Hindlimb muscle (tissue), 1 donor: ENCODE data around the gene SPINT2. TPM values are rescaled to one million over a fixed set of nuclear protein-coding genes. Genes with fewer than 3 reads are reported as not detected.
A peak's percentile ranks its signal among the peaks of the same experiment; 100 is the strongest.
"Not testable (repeated sequence)": the region's sequence is repeated elsewhere in the genome, so short reads cannot be mapped to it uniquely, and the experiment has no call there.

ENCODE experiments used
- DNase-seq: peaks from one replicate; pipeline ENCODE4 v3.0.0-alpha.2; 2013
- polyA plus RNA-seq: library from polyadenylated mRNA; unstranded; fragments of 120-200 nt; gene quantifications from one replicate; pipeline ENCODE4 v1.2.1, GENCODE V29; 2013; ENCODE audit not compliant: insufficient read length

SPINT2 gene
- polyA plus RNA-seq, 1 donor, result 5.2 TPM

- DNase-seq, result no peak
Measured at GRCh38 chr19:38321646-38322196, 57.3 kb downstream of the SPINT2 start.

- DNase-seq, result no peak
Measured at GRCh38 chr19:38323291-38323690, 58.9 kb downstream of the SPINT2 start.

GRCh38 chr19:38324431-38324830 lies 60.1 kb downstream of the SPINT2 start:
- DNase-seq, result no peak

GRCh38 chr19:38326591-38326990 lies 62.2 kb downstream of the SPINT2 start:
- no peak for DNase-seq

GRCh38 chr19:38329651-38330050 lies 65.3 kb downstream of the SPINT2 start:
- no peak for DNase-seq

- no peak for DNase-seq
Measured at GRCh38 chr19:38331728-38332127, 67.4 kb downstream of the SPINT2 start.

- DNase-seq, result no peak
Measured at GRCh38 chr19:38333245-38333644, 68.9 kb downstream of the SPINT2 start.

GRCh38 chr19:38335949-38336637 lies 71.7 kb downstream of the SPINT2 start:
- peak; percentile 94 for DNase-seq

DNA sequence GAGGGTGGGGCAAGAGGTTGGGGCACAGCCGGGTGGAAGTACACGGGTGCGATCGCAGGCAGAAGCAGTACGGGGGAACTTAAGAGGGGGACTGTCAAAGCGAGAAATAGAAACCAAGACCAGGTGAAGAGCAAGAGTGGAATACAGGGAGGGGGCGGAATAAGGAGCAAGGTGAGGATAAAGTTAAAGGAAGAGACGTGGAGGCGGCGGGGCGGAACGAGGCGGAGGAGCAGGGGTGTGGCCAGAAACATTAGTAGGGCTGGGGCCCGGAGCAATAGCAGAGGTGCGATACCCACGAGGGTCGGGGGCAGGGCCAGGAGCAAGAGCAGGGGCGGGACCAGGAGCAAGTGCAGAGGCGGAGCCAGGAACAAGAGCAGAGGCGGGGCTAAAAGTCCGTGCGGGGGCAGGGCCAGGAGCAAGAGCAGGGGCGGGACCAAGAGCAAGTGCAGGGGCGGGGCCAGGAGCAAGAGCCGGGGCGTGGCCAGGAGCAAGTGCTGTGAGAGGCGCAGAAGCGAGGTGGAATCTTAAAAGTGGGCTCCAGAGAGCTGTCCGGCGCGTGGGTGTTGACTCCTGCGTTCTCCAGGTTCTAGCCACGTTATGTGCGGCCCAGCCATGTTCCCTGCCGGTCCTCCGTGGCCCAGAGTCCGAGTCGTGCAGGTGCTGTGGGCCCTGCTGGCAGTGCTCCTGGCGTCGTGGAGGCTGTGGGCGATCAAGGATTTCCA lies 72.4 kb downstream of the SPINT2 start:
- peak; percentile 83 for DNase-seq

DNA sequence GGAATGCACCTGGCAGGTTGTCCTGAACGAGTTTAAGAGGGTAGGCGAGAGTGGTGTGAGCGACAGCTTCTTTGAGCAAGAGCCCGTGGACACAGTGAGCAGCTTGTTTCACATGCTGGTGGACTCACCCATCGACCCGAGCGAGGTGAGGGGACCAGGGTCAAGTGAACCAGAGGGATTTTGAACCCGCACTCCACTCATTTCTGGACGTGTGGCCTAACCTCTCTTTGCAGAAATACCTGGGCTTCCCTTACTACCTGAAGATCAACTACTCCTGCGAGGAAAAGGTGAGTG lies 72.9 kb downstream of the SPINT2 start:
- no peak for DNase-seq

DNA sequence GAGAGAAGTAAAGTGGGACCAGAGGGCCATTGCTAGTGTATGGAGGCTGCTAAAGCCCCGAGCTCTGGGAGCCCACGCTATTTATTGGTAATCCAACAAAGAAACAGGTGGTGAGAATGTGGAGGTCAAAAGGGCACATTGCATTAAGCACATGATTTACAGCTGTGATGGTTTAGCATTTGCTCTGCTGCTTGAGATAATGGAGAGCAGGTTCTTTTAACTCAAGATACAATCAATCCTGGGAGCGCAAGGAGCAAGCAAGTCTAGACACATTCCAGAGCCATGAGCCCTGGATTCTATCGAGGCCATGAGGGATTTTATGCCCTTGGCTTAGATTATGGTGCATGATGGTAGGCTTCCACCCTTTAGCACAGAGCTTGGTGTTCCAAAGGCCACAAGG lies 74.6 kb downstream of the SPINT2 start:
- DNase-seq, result not testable (repeated sequence)

DNA sequence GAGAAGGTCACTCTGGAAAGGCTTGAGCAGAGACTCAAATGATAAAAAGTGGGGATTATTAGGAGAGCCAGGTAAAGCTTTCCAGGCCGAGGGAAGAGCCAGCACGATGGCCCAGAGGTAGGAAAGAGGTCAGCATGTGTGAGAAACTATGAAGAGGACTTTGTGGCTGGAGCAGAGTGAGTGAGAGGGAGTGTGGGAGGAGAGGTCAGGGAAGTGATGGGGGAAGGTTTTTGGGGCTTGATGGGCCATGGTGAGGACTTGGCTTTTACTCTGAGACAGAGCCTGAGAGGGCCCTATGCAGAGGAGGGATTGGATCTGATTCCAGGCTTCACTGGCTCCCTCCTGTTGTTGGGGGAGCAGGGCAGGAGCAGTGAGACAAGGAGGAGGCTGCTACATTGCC lies 76.6 kb downstream of the SPINT2 start:
- DNase-seq, result no peak

Other genes starting within 250 kb of the SPINT2 start
- gene DPF1, start 40.4 kb upstream of the SPINT2 start, polyA plus RNA-seq, result 2.4 TPM
- 14.5 TPM for gene PPP1R14A, start 8.2 kb upstream of the SPINT2 start, polyA plus RNA-seq
- not detected for gene C19orf33, start 39.7 kb downstream of the SPINT2 start, polyA plus RNA-seq
- 27.4 TPM for gene YIF1B, start 51.4 kb downstream of the SPINT2 start, polyA plus RNA-seq
- 2.2 TPM for gene KCNK6, start 55.3 kb downstream of the SPINT2 start, polyA plus RNA-seq
- 2.7 TPM for gene CATSPERG, start 71.3 kb downstream of the SPINT2 start, polyA plus RNA-seq
- 120 TPM for gene PSMD8, start 110.0 kb downstream of the SPINT2 start, polyA plus RNA-seq
- 0.49 TPM for gene GGN, start 123.5 kb downstream of the SPINT2 start, polyA plus RNA-seq
- gene SPRED3, start 124.1 kb downstream of the SPINT2 start, polyA plus RNA-seq, result 0.49 TPM
- 13.3 TPM for gene FAM98C, start 138.5 kb downstream of the SPINT2 start, polyA plus RNA-seq
- 2.8 TPM for gene RASGRP4, start 161.6 kb downstream of the SPINT2 start, polyA plus RNA-seq
- gene RYR1, start 169.1 kb downstream of the SPINT2 start, polyA plus RNA-seq, result 771 TPM